NCI-H2107 (cell line): ENCODE data around the gene DDAH1.

ENCODE experiments used
- DNase-seq: peaks from one replicate; lab custom pipeline; 2025; lab: John Stamatoyannopoulos, UW

DDAH1 gene

DNA sequence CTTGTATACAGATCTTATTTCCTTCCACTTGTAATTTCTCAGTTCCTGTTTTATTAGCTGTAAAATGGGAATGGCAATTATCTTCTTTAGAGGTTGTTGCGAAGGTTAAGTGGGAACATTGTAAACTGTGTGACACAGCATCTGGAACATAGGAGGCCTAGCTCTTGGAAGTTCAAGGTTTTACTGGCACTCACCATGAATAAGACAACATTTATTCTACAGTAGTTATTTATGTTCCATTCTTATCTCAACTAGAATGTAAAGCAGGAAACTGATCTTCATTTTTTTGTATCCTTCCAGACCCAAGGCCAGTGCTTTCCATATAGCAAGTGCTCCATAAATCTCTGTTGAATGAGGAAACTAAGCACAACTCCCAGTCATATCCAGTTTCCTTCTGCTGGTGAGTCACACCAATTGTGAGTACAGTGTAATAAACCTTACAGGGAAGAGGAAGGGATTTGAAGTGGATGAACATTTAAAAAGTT lies 189.9 kb downstream of the DDAH1 start:
- DNase-seq, result no peak

DNA sequence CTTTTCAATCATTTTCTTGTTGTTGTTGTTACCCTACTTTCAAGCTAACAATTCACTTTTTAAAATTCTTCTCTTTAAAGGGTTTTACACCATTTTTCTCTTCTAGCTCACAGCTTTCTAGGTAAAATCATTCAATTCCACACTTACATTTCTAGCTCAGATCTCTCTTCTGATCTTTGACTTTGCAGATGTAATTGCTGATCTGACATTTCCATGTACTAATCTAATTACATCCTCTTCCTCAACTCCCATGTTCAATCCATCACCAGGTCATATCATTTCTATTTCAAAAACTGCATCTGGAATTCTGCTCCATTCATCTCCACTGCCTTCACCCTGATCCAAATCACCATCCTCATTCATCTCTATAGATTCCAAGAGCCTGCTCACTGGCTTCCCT lies 191.6 kb downstream of the DDAH1 start:
- DNase-seq, result no peak

DNA sequence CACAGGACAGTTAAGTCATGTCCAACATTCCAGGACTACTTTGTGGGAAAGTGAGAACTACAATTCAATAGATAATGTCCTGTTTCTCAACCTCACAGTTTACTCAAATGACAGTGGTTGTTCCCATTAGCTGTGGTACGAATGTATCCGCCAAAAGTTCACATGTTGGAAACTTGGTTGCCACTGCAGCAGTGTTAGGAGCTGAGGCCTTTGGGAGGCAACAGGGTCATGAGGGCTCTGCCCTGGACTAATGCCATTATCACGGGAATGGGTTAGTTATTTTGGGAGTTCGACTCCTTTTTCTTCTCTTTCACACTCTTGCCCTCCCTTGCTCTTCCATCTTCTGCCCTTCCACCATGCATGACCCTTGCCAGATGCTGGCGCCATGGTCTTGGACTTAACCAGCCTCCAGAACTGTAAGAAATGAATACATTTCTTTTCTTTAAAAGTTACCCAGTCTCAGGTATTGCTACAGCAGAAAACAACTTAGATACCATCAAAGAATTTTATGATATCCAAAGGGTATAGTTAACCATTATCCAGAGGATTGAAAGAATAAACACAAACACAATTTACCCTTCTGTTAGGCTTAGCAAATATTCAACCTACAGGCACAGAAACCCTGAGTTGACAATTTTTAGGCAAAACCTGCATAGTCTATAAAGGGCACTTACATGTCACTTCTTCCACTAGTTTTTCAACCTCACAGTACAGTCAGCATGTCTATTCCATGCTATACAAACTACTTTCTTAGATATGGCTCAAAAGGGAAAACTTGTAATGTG lies 196.0 kb downstream of the DDAH1 start:
- no peak for DNase-seq
